Skeletal muscle tissue (tissue), 4 donors: ENCODE results near the gene MYH10. TPM values are rescaled to one million over a fixed set of nuclear protein-coding genes. Genes with fewer than 3 reads are reported as not detected.

Source experiments
- H3K27ac ChIP-seq: one replicate; pipeline ENCODE4 v1.7.0; 2013; ENCODE audit warnings: mild to moderate bottlenecking, low read depth, low read length, inconsistent platforms
- H3K27me3 ChIP-seq, 3 donors: one replicate each; pipeline ENCODE4 v1.7.0; 2013; ENCODE audit warnings: low read length in 3 of 3; ENCODE audit not compliant: control insufficient read depth in 3 of 3, insufficient read depth in 3 of 3
- H3K36me3 ChIP-seq, 3 donors: one replicate each; pipeline ENCODE4 v1.7.0; 2013; ENCODE audit warnings: low read length in 3 of 3; ENCODE audit not compliant: control insufficient read depth in 3 of 3, insufficient read depth in 3 of 3
- H3K4me1 ChIP-seq, 3 donors: one replicate each; pipeline ENCODE4 v1.7.0; 2013; ENCODE audit warnings: low read length in 3 of 3, mild to moderate bottlenecking in 3 of 3; ENCODE audit not compliant: control insufficient read depth in 3 of 3, insufficient read depth in 3 of 3
- H3K4me3 ChIP-seq, 3 donors: one replicate each; pipeline ENCODE4 v1.7.0; 2013; ENCODE audit warnings: low read length in 3 of 3
- H3K9ac ChIP-seq, 3 donors: one replicate each; pipeline ENCODE4 v1.7.0; 2013; ENCODE audit warnings: low read length in 3 of 3, mild to moderate bottlenecking in 3 of 3, moderate library complexity in 2 of 3, low read depth in 1 of 3
- H3K9me3 ChIP-seq, 3 donors: one replicate each; pipeline ENCODE4 v1.7.0; 2013; ENCODE audit warnings: low read length in 3 of 3; ENCODE audit not compliant: control insufficient read depth in 3 of 3
- total RNA-seq: library from RNA; depleted of rRNA; stranded (reverse); fragments of >200 nt; gene quantifications from one replicate; pipeline ENCODE4 v1.2.3, GENCODE V29; 2014
- donor health status: Osteomylitis.

MYH10 gene
- total RNA-seq, 1 donor from 2014 or later, result 72.0 TPM

DNA sequence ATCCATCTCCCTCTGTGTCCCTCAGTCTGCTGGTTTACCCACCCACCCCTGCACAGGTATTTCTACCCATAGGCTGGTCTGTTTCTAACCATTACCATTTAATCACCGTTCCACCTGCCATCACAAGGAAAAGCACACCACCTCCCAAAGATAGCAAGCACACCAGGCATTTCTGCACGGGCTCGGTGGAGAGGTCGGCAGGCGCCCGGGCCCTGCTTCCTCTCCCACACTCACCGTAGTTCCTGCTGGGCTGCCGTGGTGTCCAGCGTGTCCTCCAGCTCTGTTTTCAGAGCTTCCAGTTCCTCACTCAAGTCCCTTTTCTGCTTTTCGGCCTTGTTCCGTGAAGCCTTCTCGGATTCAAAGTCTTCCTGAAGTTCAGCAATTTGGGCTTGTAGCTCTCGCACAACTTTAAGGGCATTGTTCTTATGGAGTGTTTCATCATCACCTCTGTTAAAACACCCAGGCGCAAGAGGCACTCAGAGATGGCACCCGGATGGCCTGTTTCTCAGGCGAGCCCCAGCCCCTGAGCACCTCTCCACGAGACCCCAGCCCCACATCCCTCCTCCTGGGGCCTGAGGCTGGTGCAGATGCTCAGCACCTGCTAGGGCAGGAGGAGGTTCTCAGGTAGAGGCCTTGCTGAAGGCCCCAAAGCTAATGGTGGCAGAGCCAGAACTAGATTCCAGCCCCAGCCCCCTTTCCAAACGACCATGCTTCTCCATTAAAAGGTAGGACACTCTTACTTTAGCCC lies 125.9 kb downstream of the MYH10 start:
- Histone ChIP-seq H3K4me1 (peaks cover 10 to 13% (median 12%) of the 10 kb centered on the region in 3 donors), H3K4me3 (no peak overlapping the region), H3K9ac (peak overlapping the region in 1 of 3 donors; percentile 33), H3K9me3 (no peaks in the 10 kb centered on the region), H3K27me3 (no peaks in the 10 kb centered on the region), H3K36me3 (peaks cover 19 to 30% (median 23%) of the 10 kb centered on the region in 3 donors), H3K27ac (no peak overlapping the region)

DNA sequence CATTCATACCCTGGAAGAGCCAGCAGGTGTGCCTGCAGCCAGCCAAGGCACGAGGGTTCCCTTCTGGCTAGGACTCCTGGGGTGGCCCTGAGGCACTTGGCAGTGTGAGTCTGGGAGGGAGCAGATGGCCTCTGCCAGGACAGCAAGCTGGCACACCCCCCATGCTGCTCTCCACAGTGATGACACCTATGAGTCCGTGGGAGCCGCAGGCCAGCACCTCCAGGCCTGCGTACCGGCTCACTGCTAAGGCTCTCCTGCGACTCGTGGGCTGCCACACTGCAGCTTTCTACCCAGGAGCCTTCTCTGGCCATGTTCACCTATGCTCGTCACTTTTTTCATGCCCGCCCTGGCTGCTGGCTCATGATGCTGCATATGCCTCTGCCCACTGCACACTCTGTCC lies 126.7 kb downstream of the MYH10 start:
- Histone ChIP-seq H3K9ac (peak overlapping the region in 1 of 3 donors; percentile 33), H3K36me3 (peaks cover 18 to 32% (median 27%) of the 10 kb centered on the region in 3 donors), H3K27ac (no peak overlapping the region)

DNA sequence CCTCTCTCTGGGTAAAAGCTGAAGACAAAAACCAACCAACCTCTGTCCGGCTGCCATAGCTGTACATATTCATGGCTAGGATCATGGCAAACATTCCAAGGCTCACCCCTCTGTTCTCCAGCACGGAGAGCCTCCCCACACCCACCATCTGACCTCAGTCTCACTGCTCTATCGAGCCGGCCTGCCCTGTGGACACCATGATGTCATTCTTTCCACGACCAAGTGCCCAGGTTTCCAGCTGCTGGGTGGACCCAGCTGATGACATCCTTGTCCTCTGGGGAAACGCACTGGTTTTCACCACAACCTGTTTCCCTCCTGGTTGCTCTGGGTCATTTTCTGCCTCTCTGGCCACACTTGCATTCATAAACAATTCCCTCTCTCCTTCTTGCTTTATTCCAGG lies 127.2 kb downstream of the MYH10 start:
- Histone ChIP-seq H3K36me3 (peaks cover 13 to 30% (median 28%) of the 10 kb centered on the region in 3 donors), H3K9ac (no peak overlapping the region), H3K27me3 (no peaks in the 10 kb centered on the region), H3K9me3 (no peaks in the 10 kb centered on the region), H3K27ac (no peak overlapping the region), H3K4me1 (peaks cover 10 to 13% (median 12%) of the 10 kb centered on the region in 3 donors), H3K4me3 (no peak overlapping the region)

More for the DNA sequence above, 126.7 kb downstream of the MYH10 start:
- Histone ChIP-seq H3K9me3 (no peaks in the 10 kb centered on the region), H3K27me3 (no peaks in the 10 kb centered on the region), H3K4me1 (peaks cover 10 to 13% (median 12%) of the 10 kb centered on the region in 3 donors), H3K4me3 (no peak overlapping the region)

DNA sequence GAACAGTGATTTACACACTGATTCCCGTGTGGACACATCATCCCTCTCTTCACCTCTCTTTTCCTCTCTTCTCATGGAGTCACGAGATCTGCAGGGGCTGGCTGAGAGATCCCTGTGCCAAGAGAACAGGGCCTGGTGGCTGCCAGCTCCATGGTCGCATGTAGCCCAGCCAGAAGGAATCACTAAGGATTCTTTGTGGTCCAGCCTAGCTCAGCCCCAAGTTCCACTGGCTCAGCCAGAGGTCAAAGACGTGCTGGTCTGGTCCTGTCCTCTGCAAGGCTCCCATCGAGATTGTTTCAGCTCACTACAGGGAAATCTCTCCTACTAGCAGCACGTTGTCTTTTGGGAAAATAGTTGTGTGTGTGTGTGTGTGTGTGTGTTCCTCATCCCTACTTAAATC lies 128.4 kb downstream of the MYH10 start:
- Histone ChIP-seq H3K4me1 (peaks cover 10 to 13% (median 12%) of the 10 kb centered on the region in 3 donors), H3K9me3 (no peaks in the 10 kb centered on the region), H3K9ac (no peak overlapping the region), H3K4me3 (no peak overlapping the region), H3K36me3 (peaks cover 12 to 27% (median 27%) of the 10 kb centered on the region in 3 donors), H3K27me3 (no peaks in the 10 kb centered on the region), H3K27ac (no peak overlapping the region)

DNA sequence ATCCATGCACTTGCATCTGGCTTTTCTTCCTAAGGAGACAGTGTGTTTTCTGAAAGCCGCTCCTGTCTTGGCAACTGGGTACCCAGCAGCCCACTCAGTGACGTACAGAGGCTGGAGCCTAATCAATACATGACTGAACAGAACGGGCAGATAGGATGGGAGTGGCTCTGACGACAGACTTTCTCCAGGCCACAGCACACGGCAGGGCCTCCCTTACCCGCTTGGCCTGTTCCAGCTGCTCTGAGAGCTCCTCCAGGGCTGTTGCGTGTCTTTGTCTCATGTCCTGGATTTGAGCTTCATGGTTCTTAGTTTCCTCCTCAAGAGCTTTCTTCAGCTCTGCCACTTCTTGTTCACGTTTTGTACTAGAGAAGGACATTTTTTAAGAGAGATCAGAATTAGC lies 129.9 kb downstream of the MYH10 start:
- Histone ChIP-seq H3K36me3 (peaks cover 12 to 31% (median 28%) of the 10 kb centered on the region in 3 donors), H3K4me3 (no peak overlapping the region), H3K9ac (no peak overlapping the region), H3K9me3 (no peaks in the 10 kb centered on the region), H3K4me1 (peaks cover 9 to 12% (median 10%) of the 10 kb centered on the region in 3 donors), H3K27me3 (no peaks in the 10 kb centered on the region), H3K27ac (no peak overlapping the region)

DNA sequence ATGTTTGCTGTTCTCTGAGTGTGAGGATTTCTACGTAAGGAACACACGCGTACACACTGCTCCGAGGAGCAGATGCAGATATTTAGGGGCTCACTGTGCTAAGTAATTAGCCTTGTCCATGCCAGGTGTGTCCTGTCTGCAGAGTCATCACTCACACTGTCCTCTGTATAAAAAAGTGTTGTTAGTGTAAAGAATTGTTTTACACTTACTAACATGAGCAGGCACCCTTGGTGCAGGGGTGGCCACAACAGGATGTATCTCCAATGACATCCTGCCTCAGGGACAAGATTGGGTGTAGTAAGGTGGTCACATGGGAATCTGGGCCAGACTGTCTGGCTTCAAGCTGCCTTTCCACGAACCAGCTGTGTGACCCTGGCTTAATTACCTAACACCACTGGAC lies 130.9 kb downstream of the MYH10 start:
- Histone ChIP-seq H3K36me3 (peaks cover 12 to 28% (median 28%) of the 10 kb centered on the region in 3 donors), H3K27ac (no peak overlapping the region), H3K9ac (no peak overlapping the region), H3K27me3 (no peaks in the 10 kb centered on the region), H3K4me3 (no peak overlapping the region), H3K9me3 (no peaks in the 10 kb centered on the region), H3K4me1 (peaks cover 9 to 12% (median 10%) of the 10 kb centered on the region in 3 donors)

DNA sequence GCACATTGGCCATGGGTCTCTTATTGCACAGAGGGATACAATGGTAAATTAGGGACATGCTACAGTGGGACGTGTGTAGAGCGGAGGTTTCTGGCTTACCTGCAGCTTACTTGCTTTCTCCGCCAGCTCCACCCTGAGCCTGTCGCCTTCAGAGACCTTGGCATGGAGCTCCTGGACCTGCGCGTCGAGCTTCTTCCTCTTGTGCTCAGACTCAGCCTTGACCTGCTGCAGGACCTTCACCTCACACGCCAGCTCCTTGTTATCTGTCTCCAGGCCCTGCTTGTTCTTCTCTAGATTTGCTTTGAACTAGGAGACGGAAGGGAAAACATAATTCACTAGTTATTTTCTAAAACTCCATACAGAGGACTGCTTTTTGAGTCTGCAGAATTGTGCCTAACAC lies 131.4 kb downstream of the MYH10 start:
- peaks cover 12 to 28% (median 25%) of the 10 kb centered on the region in 3 donors for H3K36me3 ChIP-seq
- no peak overlapping the region for H3K4me3 ChIP-seq
- H3K27me3 ChIP-seq, result no peaks in the 10 kb centered on the region
- peaks cover 9 to 10% (median 10%) of the 10 kb centered on the region in 3 donors for H3K4me1 ChIP-seq
- no peaks in the 10 kb centered on the region for H3K9me3 ChIP-seq
- no peak overlapping the region for H3K27ac ChIP-seq
- H3K9ac ChIP-seq, result no peak overlapping the region

DNA sequence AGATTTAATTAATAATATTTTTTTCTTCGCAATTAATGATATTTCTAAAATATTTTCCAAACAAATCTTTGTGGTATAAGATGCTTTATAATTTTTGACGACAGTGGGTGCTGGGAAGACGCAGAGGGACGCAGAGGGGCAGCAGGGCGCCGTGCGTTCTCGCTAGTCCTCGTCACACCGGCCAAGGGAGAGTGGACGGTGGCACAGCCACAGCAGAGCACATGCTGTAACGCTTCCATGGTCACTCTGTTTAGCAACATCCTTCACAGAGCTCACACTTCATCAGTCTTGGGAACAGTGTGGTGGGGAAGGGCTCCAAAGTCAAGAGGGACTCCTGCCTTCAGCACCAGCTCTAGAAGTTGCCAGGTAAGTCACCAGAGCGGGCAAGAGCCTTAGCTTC lies 134.4 kb downstream of the MYH10 start:
- Histone ChIP-seq H3K9ac (no peak overlapping the region), H3K36me3 (peaks cover 18 to 47% (median 44%) of the 10 kb centered on the region in 3 donors), H3K4me1 (no peaks in the 10 kb centered on the region), H3K27me3 (no peaks in the 10 kb centered on the region), H3K9me3 (no peaks in the 10 kb centered on the region), H3K27ac (no peak overlapping the region), H3K4me3 (no peak overlapping the region)

DNA sequence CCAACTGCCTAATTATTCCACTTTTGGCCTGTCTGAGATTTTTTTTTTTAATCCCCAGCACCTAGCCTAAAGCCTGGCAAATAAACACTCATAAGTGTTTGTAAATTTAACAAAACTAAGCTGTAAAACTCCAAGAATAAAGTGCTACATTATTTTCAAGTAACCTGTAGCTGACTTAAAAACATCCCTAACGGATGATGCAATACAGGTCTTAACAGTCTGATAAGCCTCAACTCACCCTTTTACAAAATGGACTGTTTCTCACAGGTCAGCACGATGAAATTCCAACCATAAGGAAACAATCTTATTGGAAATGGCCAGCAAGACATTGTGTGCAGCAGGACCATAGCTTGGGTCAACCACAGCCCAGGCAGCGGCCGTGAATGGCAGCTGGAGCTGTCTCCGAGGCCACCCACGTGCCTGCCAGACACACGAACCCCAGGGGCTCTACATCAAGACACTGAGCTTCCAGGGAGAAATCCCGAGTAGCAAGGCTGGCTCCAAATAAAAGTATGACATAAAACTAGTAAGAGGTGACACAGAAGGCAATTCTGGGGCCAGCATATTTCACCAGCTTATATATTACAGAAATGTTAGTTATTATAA lies 135.9 kb downstream of the MYH10 start:
- H3K4me3 ChIP-seq, result no peak overlapping the region
- no peak overlapping the region for H3K9ac ChIP-seq
- H3K9me3 ChIP-seq, result no peaks in the 10 kb centered on the region
- H3K36me3 ChIP-seq, result peaks cover 16 to 46% (median 45%) of the 10 kb centered on the region in 3 donors
- H3K27me3 ChIP-seq, result no peaks in the 10 kb centered on the region
- H3K4me1 ChIP-seq, result no peaks in the 10 kb centered on the region
- H3K27ac ChIP-seq, result no peak overlapping the region

DNA sequence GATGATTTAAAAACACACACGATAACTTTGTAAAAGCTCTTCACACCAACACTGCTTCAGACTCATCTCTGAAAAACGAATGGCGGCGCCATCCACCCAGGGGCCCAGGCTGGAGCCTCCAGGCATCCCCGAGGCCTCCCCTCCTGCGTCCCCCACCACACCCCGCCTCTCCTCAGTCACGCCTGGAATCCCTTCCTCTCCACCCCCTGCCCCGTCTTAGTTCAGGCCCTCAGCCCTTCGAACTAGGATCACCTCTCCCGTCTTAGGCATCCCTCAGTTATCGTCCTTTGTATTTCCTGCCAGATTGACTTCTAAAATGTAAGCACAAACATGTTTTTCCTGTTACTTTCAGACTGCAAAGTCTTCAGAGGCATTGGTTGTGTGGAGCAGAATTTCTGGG lies 136.5 kb downstream of the MYH10 start:
- Histone ChIP-seq H3K4me3 (no peak overlapping the region), H3K36me3 (peaks cover 13 to 40% (median 40%) of the 10 kb centered on the region in 3 donors), H3K4me1 (no peaks in the 10 kb centered on the region), H3K9ac (no peak overlapping the region), H3K9me3 (no peaks in the 10 kb centered on the region), H3K27ac (no peak overlapping the region), H3K27me3 (no peaks in the 10 kb centered on the region)
